GM18870 (cell line): ENCODE data around the gene SUGCT.
"Not testable (repeated sequence)": the region's sequence is repeated elsewhere in the genome, so short reads cannot be mapped to it uniquely, and the experiment has no call there.

Experiments used
- ATAC-seq: cut with Tn5 transposase; IDR thresholded peaks from one replicate; pipeline ENCODE4 v1.9.1; 2021; ENCODE audit warnings: moderate library complexity; ENCODE audit not compliant: unreplicated experiment

SUGCT gene

DNA sequence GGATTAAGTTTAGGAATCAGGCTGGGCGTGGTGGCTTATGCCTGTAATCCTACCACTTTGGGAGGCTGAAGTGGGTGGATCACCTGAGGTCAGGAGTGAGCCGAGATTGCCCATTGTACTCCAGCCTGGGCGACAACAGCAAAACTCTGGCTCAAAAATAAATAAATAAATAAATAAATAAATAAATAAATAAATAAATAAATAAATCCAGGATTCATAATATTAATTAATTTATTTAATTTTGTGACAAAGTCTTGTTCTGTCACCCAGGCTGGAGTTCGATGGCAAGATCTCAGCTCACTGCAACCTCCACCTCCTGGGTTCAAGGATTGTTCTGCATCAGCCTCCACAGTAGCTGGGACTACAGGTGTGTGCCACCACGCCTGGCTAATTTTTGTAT lies 4.2 kb downstream of the SUGCT start:
- no peak for ATAC-seq

DNA sequence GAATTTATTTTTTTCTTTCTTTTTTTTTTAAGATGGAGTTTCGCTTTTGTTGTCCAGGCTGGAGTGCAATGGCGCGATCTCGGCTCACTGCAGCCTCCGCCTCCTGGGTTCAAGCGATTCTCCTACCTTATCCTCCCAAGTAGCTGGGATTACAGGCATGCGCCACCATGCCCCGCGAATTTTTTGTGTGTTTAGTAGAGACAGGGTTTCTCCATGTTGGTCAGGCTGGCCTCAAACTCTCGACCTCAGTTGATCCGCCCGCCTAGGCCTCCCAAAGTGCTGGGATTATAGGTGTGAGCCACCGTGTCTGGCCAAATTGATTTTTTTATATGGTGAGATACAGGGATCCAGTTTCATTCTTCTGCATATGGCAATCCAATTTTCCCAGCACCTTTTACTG lies 5.1 kb downstream of the SUGCT start:
- not testable (repeated sequence) for ATAC-seq

DNA sequence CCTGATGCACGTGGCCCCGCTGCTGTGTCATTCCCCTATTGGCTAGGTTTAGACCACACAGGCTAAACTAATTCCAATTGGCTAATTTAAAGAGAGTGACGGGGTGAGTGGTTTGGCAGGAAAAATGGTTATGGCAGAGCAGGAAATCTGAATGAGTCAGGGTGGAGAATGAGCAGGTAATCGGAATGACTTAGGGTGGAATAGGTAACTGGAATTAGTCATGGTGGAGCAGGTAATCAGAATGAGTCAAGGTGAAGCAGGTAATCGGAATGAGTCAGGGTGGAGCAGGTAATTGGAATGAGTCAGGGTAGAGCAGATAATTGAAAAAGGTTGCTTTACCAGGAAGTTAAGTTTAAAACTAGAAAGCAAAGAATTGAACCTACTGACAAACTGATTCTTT lies 7.1 kb downstream of the SUGCT start:
- ATAC-seq = not testable (repeated sequence)

DNA sequence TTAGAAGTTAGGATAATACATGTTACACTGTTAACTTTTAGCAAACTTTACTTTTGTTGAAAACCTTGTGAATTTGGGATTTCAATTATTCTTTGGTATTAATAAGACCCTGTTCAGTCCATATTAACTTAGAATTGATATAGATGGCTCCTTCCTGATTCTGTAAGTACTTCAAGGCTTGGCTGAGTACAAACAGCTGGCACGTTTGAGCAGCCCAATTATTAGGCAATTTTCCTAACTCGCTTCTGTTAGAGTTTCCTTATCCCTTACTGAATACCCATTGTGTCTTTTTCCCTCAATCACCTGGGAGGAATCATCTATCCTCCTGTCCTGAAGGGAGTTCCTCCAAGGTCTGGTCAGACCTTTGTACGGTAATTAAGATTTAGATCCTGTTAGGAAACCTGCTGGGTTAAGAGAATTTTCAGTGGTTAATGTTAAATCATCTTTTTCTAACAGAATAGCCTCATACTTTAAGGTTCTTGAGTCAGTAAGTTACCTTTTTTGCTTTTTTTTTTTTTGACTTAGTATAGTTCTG lies 10.9 kb downstream of the SUGCT start:
- ATAC-seq = not testable (repeated sequence)

DNA sequence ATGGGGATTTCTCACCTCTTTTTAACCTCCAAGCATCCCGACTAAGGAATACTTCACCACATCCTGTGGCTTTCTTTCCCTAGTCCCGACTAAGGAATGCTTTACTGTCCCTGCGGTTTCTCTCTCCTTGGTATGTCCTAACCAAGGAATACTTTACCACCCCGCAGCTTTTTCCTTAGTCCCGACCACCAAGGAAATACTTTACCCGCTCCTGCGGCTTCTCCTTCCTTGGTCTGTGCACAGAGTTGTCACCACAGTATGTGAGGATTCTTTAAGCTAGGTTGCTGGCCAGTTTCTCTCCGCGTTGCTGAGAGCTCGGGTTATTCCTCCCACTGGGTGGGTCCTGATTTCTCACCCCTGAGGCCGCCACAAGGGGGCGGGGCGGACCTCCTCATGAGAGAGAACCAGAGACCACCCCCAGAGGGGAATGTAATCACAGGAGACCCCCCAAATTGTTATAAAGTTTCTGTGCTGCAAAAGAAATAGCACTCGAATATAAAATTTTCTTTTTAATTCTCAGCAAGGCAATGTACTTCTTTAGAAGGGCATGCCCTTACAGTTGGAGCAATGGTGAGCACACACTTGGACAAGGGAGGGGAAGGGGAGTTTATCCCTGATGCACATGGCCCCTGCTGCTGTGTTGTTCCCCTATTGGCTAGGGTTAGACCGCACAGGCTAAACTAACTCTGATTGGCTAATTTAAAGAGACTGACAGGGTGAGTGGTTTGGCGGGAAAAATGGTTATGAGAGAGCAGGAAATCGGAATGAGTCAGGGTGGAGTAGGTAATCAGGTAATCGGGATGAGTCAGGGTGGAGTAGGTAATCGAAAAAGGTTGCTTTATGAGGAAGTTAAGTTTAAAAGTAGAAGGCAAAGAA lies 12.8 kb downstream of the SUGCT start:
- no peak for ATAC-seq

DNA sequence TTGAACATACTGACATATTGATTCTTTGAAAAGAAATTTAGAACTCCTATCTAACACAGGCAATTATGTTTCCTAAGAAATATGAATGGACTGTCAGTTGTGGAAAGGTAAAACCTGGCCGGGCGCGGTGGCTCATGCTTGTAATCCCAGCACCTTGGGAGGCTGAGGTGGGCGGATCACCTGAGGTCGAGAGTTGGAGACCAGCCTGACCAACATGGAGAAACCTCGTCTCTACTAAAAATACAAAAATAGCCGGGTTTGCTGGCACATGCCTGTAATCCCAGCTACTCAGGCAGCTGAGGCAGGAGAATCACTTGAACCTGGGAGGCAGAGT lies 13.4 kb downstream of the SUGCT start:
- ATAC-seq = not testable (repeated sequence)

DNA sequence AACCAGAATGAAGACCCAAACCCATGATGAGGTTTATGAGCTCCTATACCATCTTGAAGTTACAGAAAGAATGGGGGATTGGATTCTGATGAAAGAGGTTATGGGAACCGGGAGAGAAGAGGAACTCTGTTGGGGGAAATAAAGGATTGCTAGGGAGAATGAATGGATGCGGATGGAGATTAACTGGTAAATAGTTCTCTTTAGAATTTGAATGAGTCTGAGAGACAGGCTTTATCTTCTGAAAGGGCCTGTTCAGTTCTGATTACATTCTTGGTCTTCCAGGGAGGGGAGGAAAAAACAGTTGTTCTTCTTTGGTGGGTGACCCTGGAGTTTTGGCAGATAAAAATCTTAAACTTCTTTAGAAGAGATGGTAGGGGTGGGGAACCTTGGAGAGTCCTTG lies 13.9 kb downstream of the SUGCT start:
- ATAC-seq = no peak

DNA sequence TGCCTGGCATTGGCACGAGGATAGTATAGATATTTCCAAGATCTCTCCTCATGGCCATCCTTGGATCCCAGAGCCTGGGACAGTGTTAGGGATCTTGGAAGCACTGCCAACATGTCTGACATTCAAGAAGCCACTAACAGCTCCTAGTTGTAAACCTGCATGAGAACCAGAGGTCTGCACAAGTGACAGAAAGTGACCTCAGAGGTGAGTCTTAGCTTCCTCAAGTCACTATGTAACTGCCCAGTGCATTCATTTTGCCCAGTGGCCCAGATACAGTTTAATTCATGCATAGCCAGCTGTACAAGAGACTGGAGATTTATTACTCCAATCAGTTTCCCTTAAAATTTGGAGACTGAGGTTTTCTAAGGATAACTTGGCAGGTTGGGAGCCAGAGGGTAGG lies 16.7 kb downstream of the SUGCT start:
- no peak for ATAC-seq

DNA sequence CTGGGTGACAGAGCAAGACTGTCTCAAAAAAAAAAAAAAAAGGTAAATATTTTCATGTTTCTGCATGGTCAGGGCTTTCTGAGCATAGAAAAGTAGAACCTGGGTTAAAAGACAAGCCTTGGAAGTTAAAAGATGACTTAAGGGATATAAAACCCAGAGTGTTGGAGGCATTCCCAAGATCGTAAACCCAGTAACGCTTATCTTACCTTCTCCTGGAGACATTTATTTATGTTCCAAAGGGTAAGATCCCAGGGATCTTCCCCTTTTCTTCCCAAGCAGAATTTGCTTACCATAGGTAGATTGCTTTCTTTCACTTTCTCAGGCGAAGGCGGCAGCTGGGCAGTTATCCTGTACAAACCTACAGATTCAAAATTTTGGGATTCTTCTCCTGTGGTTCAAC lies 22.2 kb downstream of the SUGCT start:
- no peak for ATAC-seq

DNA sequence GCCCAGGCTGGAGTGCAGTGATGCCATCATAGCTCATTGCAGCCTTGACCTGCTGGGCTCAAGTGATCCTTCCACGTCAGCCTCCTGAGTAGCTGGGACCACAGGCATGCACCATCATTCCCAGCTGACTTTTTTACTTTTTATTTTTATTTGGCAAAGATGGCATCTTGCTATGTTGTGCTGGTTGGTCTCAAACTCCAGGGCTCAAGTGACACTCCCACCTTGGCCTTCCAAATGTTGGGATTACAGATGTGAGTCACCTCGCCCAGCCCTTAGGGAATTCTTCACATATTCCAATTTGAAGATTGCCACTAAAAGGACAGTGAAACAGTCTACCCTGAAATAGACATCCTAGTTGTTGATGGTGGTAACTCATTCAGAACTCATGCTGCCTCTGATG lies 27.7 kb downstream of the SUGCT start:
- no peak for ATAC-seq

DNA sequence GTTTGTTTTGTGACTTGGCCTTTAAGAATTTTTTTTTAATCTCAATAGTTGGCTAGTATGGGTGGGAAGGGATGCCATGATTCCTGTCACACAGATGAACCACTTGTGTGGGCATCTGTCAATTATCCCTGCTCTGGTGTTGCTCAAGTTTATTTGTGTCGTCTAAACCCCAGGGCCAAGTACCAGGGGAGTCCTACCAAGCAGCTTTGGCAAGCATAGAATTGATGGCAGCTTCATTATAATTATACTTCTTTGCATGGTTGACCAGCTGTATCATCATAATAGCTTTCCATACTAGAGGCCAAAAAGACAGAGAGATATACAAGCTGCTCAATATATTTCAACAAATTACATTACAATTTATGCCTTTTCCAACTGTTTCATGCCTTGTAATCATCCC lies 30.4 kb downstream of the SUGCT start:
- ATAC-seq = no peak

DNA sequence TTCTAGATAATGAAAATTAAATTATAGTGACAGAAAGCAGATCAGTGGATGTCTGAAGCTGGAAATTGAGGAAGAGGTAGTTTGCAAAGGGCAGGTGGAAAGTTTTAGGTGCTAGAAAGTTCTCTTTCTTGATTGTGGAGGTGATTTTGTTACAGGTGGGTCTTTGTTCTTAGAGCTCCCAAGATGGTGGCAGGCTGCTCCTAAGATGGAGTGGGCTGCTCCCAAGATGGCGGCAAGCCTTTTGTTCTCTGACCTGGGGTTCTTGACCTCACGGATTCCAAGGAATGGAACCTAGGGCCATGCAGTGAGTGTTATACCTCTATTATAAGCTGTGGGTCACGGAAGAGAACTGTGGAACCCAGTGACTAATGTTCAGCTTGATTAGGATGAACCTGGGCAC lies 32.5 kb downstream of the SUGCT start:
- no peak for ATAC-seq

DNA sequence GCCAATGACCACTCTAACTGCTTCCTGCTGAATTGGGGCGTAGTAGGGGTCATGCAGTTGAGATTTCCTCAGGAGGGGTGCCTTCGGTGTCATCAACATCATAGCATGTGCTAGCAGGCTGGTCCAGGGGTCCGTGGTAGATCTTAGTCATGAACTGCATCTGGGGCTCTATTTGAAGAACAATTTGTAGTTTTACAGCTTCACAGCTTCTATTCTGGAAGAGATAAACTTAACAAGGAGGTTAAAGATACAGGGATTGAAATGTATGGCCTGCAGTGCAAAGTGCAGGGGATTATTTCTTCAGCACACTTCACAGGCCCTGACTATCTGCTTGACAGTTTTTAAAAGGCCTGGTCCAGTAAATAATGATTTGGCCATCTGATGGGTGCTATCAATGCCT lies 33.5 kb downstream of the SUGCT start:
- not testable (repeated sequence) for ATAC-seq

DNA sequence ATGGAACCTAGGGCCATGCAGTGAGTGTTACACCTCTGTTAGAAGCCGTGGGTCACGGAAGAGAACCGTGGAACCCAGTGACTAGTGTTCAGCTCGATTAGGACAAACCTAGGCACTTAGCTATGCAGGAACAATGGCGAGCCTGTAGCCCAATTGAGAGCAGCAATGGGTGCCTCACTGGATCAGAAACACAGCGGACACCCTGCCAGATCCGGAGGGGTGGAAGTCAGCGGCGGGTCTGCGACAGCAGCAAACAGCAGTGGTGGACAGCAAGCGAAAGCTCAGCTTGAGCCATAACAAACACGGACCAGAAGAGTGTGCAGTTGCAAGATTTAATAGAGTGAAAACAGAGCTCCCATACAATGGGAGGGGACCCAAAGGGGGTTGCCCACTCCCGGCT lies 38.3 kb downstream of the SUGCT start:
- not testable (repeated sequence) for ATAC-seq

DNA sequence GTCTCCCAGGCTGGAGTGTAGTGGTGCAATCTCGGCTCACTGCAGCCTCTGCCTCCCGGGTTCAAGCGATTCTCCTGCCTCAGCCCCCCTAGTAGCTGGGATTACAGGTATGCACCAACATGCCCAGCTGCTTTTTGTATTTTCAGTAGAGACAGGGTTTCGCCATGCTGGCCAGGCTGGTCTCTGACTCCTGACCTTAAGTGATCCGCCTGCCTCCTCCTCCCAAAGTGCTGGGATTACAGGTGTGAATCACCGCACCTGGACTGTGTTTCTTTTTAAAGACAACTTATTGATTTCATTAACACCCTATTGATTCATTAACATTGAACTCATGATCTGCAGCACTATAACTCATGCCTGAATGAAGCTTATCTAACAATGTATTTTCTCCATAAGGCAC lies 40.5 kb downstream of the SUGCT start:
- not testable (repeated sequence) for ATAC-seq

DNA sequence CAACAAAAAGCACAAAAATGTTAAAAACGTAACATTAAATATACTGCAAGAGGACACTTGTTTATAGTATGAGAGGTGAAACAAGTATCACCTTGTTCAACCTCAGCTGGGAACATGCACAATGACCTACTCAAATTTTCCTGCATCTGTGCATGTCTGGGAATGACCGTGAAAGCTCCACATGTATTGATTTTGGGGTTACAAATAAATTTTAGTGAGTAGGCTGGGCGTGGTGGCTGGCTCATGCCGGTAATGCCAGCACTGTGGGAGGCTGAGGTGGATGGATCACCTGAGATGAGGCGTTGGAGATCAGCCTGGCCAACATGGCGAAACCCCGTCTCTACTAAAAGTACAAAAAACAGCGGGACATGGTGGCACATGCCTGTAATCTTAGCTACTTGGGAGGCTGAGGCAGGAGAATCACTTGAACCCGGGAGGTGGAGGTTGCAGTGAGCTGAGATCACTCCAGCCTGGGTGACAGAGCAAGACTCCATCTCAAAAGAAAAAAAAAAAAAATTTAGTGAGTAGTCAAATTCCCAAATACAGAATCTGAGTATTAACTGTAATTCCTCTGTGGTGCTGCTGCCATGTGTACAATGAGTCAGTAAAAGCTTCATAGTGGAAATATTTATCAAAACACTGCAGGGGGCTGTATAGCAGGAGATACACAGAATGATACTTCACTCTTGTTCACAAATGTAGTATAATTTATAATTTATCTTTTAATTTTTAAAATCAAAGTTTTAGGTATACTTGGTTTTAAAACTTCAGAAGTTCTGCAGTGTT lies 41.1 kb downstream of the SUGCT start:
- no peak for ATAC-seq

DNA sequence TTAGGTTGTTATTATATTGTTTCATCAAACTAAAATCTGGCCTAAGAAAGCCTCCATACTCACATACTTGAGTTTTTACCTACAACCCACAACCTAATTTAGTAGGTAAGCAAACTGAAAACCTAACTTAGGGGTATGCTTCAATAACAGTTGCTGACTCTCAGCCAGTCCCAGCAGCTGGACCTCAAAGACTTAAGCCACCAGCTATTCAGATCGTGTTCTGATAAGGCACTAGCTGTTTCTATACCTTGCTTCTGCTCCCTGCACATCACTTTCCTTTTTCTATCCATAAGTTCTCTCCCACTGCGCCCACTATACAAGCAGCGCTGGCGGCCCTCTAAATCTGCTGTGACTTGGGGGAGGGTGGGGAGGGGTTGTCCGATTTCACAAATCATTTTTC lies 42.3 kb downstream of the SUGCT start:
- ATAC-seq = no peak

DNA sequence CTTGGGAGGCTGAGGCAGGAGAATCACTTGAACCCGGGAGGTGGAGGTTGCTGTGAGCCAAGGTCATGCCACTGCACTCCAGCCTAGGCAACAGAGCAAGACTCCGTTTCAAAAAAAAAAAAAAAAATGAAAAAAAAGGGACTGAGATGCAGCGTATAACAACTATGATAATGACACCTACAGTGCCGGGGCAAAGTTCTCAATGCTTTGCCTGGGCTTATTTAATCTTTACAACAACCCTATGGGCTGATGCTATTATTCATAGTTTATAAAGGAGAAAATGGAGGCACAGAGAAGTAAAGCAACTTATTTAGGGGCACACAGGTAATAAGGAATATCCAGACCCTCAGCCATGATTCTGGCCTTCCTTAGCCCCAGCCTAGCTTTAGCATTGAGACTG lies 47.6 kb downstream of the SUGCT start:
- ATAC-seq = no peak

DNA sequence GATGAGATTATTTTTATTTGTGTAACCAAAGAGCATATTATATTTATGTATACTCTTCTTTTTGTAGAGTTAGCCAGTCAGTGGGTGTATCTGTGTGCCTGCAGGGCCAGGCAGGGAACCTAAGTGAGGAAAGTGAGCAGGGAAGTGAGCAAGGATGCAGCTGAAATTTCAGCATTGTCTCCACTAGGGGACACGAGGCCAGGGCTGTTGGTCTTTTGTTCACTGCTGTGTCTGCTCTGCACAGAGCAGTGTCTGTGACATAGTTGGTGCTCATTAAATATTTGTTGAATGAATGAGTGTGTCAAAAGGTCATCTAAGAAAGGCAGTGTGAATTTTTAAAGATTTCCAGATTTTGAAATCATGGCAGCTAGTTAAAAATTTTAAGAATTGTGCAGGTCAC lies 51.8 kb downstream of the SUGCT start:
- ATAC-seq = no peak

DNA sequence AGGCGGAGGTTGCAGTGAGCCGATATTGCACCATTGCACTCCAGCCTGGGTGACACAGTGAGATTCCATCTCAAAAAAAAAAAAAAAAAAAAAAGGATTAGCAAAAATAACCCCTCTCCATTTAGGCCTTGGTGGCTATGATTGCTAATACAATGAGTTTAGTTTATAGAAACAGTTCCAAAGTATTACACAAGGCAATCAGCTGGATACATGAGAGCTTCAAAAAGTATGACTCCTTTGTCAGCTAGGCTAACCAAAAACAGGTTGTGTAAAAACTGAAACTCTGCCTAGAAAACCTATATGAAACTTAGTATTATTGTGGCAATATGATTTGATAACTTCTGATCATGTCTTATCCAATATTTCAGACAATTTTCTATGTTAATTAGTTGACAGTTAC lies 57.2 kb downstream of the SUGCT start:
- no peak for ATAC-seq

DNA sequence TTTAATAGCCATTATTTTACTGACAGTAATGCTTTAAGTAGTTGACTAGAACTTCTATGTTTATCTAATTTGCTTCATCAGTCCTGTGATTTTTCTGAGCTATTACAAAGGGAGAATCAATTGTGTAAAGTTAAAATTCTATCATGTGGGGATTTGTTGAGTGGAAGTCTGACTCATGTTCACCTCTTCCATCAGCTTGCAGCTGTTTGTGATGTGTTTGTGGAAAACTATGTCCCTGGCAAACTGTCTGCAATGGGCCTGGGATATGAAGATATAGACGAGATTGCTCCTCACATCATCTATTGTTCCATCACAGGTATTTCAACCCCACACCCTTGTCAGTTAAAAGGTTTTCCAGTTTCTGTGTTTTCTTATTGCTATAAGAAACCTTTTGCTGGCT lies 59.9 kb downstream of the SUGCT start:
- ATAC-seq = no peak

DNA sequence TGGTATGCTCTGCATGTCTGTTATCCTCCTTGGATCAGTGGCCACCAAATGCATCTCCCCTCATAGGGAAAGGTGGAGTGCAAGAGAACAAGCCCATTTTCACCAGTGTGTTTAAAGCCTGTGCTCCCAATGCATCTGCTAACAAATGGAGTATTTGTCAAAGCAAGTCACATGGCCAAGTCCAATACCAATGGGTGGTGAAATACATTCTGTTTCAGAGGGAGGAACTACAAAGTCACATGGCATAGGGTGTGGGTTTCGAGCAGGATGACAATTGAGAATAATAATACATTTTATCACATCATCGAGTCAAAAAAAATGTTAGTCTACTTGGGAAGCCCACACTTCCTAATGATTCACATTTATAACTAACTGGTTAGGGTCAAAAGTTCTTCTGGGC lies 62.7 kb downstream of the SUGCT start:
- no peak for ATAC-seq
